T follicular helper cell (primary cell): ENCODE results near the gene BHLHE41.

Experiments
- DNase-seq: peaks from one replicate; pipeline ENCODE4 v3.0.0-alpha.2; 2020; ENCODE audit warnings: low read depth

BHLHE41 gene

DNA sequence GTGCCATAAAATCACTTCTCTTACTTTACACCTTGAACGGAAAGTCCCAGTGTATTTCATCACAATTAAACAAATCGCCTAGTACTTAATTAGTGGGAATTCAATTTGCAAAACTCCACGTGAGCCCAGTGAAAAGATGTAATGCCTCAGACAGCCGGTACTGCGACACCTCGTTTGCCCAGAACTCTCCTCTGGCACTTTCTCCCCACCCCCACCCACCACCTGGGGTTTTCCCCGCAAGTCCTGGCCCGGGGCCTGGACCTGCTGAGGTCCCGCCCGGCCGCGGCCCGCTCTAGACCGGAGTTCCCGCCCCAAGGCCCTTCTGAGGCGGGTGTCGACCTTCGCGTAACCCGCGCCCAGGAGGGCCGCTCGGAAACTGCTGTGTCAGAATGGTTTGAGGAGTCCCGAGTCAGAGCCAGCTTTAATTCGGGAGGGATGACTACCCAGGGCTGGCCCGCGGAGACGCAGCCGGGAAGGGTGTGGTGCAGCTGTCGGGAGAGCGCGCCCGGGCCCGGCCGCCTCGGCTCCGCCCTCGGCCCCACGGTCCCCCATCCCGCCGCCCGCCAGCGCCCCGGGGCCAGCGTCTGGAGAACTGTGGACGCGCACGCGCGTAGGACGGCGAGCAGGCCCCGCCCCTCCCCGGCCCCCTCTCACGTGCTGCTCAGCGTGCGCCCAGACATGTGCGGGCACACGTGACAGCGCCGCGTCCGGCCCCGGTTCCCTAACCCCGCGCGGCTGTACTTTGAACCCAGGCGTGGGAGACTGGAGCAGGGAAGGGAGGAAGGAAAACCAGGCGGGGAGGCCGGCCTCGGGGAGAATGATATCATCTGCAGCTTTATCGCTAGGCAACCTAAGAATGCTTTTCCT lies 10.8 kb downstream of the BHLHE41 start:
- DNase-seq: peak; percentile 39

GRCh38 chr12:26113181-26113654 lies 11.6 kb downstream of the BHLHE41 start:
- DNase-seq: no peak

DNA sequence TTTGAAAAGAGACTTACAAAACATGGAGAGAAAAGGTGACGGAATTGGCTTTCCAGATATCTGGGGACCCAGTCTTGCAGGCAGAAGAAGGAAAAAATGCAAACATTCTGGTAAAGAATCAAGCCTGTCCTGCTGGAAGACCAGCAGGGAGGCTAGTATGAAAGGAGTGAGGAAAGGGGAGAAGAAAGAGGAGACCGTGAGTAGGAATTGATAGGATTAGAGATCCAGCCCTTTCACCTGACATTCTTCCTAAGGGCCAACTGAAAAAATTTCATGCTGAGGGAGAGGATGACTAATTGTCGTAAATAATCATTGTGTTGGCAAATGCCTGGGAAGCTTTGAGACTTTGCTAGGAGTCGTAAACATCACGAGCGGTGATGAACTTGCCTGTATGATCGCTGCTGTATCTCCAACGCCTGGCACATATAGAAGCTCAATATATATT lies 12.1 kb downstream of the BHLHE41 start:
- DNase-seq: no peak

- DNase-seq: no peak
These were observed 12.6 kb downstream of the BHLHE41 start for GRCh38 chr12:26112232-26112631.

DNA sequence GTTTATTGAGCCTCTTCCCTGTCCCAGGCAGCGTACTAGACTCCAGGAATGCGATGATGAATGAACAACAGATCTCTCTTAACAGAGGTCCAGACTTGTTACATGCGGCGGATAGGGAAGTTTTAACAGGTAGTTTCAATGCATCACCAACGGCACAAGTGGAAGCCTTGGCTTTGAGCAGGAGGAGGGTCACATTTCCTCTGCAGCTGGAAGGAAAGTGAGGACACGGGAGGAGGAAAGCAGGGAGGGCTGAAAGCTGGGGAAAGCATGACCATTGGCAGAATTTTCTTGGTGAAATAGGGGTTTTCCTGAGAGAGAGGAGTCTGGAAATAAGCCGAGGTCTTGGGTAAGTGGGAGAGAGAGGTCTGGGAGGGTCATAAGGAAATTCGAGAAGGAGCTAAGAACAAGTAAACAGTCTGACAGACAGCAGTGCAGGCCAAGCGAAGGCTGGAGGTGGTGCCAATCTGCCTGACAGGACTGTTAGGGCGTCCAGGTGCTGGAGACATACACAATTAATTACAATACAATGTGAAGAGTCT lies 15.4 kb downstream of the BHLHE41 start:
- DNase-seq: no peak

DNA sequence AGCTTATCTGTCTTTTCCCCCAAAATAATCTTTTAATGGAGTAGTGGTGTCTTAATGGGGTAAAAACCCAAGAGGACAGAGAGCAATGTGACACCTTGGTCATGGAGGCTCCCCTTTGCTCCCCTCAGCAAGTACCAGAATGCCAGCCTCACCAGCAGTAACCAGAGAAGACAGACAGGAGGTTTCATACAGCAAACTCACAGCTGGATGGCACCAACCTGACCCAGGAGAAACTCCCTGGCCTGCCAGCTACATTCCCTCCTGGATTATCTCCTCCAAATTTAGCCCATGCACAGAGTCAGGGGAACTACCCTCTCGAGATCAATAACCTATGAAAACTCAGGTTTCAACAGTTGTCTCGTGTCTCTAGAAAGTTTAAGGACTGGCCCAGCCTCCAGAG lies 15.9 kb downstream of the BHLHE41 start:
- DNase-seq: no peak

- DNase-seq: no peak
These were observed 18.5 kb downstream of the BHLHE41 start for GRCh38 chr12:26106347-26106746.

GRCh38 chr12:26102953-26103352 lies 21.9 kb downstream of the BHLHE41 start:
- DNase-seq: no peak

DNA sequence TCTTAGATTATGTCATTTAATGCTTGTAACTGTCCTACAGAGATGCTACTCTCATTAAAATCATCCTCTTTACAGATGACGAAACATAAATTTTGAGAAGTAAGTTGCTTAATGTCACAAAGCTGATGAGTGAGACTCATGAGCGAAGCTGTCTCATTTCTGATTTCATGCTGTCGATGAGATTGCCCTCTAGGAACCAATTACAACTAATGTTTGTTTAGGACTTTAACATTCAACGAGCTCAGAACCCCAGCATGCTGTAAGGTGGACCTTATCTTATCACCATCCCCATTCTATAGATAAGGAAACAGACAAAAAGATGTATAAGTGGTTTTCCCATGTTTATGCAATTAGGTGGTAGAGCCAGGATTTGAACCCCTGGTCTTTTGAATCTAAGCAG lies 23.1 kb downstream of the BHLHE41 start:
- no peak for DNase-seq

GRCh38 chr12:26101350-26101734 lies 23.5 kb downstream of the BHLHE41 start:
- DNase-seq: no peak

GRCh38 chr12:26100666-26101349 lies 24.0 kb downstream of the BHLHE41 start:
- no peak for DNase-seq

DNA sequence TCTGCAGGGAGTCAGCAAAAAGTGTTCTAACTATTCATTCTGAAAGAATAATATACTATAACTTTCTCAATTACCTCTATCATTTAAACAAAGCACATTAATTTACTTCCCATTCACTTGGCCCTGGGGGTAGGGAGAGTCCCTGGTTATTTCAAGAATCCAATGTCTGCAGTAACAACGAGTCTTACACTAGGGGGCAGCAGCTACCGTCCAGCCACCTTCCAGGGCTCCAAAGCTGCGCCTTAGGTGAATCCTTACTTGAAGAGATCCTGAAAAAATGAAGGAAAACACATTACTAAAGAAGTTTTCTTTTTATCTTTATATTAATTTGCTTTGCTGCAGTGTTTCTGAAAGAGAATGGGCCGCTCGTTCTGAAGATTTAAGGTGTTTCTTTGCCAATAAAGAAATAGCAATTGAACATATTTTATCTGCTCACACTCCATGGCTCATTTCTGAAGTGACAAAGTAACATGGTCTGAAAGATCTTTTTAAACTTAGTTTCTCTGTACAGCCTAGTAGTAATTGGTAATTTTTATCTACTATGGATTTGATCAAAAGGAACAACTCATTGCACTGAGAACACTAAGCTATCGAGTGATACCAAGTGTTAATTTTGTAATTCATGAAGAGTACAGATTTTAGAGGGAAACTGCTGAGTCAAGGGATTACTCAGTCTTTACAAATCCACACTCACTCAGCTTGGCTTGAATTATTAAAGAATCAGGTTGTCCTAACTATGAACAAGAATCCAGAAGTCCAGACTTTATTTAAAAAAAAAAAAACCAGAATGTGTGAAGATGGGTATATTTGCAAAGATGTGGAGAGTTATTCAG lies 27.6 kb downstream of the BHLHE41 start:
- peak; percentile 35 for DNase-seq

- DNase-seq: no peak
These were observed 28.8 kb downstream of the BHLHE41 start for GRCh38 chr12:26096036-26096435.

GRCh38 chr12:26095186-26095585 lies 29.7 kb downstream of the BHLHE41 start:
- DNase-seq: no peak

- DNase-seq: no peak
These were observed 32.3 kb downstream of the BHLHE41 start for GRCh38 chr12:26092346-26093105.

GRCh38 chr12:26091822-26092221 lies 33.0 kb downstream of the BHLHE41 start:
- no peak for DNase-seq

DNA sequence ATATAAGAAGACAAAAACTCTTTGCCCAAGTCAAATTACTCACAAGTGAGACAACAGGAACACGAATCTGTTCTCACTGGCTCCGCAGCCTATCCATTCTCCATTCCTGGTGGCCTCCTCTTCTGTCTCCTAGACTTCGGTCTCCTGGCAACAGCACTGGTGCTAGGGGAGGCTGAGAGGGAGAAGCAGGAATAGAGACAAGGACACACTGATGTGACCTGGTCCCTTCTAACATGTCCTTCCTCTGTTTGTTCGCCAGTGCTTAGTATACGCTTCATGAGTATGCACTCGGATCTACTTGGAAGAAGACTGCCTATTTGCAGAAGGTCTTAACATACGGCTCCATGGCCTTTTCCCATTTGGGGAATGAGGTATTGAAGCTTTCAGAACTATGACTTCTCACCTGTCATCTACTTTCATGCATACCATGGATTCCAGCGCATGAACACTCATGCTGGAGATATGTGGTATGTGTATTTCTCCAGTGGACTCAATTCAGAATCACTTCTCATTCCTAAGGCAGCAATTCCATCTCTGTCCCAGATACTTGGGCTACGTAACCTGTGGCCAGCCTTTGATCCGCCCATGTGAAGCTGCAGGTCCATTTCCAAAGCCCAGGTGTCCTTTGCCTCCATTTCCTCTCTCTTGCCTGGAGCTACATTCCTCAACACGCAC lies 33.9 kb downstream of the BHLHE41 start:
- DNase-seq: no peak

- DNase-seq: no peak
These were observed 35.8 kb downstream of the BHLHE41 start for GRCh38 chr12:26088998-26089397.

GRCh38 chr12:26086936-26087335 lies 37.9 kb downstream of the BHLHE41 start:
- no peak for DNase-seq

- no peak for DNase-seq
These were observed 43.9 kb downstream of the BHLHE41 start for GRCh38 chr12:26080911-26081310.
